Measurements from ENCODE around the gene YPEL1.
"Not testable (repeated sequence)": the region's sequence is repeated elsewhere in the genome, so short reads cannot be mapped to it uniquely, and the experiment has no call there.

Gene YPEL1

DNA sequence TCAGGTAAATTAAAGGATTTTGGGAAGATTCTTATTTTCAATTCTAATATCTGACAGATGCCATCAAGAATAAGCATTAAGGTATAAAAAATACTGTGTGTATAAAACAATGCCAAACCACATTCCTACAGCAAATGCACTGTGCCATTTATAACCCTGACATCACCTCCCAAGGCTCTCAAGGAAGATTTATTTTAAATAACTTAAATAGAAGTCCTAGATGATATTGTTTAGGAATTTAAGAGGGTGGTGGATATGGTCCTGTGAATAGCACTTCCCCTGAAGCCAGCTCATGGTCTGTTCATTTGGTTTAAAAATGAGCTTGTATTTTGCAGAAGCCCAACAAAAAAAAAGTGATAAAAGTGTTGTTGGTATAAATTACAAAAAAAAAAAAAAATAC is 37.7 kb downstream of the YPEL1 start:
- DNase-seq: no peak

DNA sequence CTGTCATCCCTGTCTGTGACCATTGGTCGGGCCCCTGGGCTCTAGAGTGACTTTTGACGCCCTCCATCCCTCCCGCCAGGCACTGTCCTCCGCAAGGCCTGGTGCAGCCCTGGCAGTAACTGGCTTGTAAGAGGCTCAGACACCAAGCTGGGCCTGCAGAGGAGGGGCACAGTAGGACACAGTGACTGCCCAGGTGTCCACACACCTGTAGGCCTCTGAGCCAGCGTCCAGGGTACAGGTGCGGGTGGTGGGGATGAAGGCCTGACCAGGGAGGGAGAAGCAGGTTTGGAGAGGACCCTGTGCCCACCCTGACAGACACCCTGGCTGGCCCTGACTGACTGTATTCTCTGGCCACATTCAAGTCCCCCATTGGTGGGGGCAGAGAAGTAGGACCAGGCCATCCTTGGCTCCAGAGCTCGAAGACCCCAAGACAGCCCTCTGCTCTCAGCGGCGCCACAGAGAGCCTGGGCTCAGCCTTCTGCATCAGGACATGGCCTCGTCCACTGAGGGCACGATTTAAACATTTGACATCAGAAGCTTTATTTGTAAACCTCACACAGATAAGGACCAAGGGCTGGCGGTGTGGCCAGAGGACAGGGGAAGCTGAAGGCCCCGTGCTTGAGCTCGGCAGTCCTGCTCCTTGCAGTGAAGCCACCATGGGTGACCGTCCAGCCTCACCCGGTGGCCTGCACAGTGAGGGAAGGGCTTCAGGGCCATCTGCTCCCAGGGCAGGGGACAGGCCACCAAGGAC is 38.4 kb downstream of the YPEL1 start:
- DNase-seq: no peak

DNA sequence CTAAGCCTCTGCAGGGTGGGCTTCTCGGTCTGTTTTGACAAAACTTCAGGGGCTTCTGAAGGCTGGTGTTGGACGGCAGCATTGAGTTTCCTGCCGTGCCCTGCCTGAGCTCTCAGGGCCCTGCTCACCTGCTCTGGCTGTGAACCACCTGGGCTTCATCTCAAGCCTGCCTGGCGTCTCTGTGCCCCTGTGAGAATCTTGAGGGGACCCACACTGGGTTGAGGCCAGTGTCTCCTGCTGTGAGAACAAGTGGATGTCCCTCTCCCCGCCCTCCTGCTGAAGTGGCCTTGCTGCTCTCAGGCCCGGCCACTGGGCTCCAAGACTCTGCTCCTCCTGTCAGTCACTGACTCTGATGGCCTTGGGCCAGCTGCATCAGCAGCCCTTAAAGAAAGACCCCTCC is 39.5 kb downstream of the YPEL1 start:
- no peak for DNase-seq

DNA sequence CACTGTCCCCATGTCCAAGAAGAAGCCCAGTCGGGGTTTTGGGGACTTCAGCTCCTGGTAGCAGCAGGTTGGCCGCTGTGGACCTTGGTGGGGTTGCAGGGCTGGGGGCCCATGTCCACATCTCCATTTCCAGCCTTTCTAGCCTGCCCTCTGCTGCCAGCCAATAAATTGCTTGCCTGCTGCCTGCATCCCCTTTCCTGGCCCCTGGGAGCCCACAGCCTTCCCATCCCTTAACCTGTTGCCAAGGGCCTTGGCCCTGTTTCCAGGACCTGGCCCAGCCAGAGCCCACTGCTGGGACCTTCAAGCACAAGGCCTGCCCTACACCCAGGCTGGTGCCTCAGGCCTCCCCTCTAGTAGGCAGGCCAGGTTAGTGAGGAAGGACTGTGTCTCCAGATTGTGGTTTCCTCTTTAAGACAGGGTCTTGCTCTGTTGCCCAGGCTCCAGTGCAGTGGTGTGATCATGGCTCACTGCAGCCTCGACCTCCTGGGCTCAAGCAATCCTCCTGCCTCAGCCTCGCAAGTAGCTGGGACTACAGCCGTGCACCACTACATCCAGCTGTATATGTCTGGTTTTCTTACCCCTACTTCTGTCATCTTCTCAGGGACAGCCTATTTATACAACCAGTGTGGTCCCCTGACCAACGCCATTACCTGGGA is 40.0 kb downstream of the YPEL1 start:
- DNase-seq: no peak

DNA sequence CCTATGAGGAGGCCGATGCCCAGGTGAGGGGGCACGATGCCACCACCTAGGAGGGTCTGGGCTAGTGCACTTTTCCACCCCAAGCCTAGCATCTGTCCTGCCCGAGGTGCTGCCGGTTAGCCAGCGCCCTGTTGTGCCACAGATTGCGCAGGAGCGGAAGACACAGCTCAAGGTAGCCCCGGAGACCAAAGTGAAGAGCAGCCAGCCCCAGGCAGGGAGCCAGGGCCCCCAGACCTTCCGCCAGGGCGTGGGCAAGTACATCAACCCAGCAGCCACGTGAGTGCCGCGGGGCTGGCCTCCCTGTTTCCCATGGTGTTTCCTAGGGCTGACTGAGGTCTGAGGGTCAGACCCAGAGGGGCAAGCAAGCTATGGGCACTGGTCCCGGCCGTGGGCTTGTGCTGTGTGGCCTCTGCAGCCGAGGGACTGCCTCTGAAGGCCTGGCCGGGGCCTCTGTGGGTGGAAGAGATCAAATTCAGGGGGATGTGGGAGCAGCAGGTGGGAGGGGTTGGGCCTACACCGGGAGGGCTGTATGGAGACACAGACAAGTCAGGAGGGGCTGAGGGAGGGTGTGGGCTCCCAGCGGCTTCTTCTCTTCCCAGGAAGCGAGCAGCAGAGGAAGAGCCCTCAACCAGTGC is 40.7 kb downstream of the YPEL1 start:
- DNase-seq: no peak

DNA sequence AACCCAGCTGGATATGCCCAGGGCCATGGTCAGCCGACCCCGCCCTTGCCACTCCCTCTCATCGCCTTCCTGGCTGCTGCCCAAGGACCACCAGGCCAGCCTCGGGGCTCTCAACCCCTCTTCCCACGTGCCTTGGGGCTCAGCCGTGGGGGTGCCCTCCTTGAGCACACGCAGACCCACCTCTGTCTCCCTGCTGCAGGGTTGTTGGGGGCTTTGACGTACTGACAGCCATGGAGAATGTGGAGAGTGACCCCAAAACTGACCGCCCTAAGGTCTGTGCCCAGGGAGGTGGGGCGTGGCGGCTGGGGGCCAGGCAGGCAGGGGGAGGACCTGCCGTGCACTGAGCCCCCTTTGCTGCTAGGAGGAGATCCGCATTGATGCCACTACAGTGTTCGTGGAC is 41.2 kb downstream of the YPEL1 start:
- no peak for DNase-seq

DNA sequence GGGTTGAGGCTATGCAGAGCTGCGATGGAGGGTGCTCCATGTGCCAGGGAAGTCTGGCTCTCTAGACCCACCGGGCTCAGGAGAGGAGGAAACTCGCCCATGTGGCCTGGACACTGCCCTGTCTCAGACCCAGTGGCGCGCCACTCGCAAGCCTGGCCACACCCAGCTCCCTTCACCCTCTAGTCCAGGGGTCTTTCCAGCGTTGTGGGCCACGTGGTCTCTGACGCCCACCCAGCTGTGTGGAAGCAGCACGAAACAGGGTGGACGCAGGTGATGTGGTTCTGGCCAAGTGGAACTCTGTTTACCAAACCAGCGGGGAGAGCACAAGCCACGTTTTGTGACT is 41.6 kb downstream of the YPEL1 start:
- DNase-seq: no peak

DNA sequence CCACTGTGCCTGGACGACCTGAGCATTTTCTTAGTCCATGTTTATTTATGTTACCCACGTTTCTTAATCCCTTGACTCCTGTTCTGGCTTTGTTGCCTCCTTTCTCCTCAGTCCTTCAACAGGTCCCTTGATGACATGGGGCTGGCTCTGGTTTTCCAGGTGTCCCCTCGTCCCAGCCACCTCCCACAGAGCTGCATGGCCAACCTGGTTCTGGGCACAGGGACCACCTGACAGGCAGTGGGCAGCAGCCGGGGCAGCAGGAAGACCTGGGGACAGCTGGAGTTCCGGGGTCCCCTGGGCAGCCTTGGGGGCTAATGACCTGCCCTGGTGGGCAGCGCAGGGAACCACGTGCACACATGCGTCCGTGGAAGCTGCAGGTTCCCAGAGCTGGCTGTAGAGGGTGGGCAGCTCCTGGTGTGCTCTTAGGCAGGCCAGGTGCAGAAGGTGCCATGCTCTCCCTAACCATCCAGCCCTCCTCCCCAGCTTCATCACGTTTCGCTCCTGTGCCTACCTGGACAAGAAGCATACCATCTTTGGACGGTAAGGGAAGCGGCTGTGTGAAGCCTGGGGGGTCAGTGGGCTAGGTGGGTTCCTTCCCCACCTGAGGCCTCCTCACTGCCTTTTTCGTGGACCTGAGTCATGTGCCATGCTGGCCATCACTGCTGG is 42.1 kb downstream of the YPEL1 start:
- DNase-seq: no peak

DNA sequence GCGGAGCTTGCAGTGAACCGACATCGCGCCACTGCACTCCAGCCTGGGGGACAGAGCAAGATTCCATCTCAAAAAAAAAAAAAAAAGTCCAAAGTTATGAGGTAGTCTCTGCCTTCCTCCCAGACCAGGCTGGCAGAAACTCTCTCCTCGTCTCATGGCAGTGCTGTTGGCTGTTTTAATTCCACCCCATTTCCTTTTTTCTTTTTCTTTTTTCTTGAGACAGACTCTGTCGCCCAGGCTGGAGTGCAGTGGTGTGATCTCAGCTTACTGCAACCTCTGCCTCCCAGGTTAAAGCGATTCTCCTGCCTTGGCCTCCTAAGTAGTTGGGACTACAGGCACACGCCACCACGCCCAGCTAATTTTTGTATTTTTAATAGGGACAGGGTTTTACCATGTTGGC is 42.7 kb downstream of the YPEL1 start:
- DNase-seq: not testable (repeated sequence)

DNA sequence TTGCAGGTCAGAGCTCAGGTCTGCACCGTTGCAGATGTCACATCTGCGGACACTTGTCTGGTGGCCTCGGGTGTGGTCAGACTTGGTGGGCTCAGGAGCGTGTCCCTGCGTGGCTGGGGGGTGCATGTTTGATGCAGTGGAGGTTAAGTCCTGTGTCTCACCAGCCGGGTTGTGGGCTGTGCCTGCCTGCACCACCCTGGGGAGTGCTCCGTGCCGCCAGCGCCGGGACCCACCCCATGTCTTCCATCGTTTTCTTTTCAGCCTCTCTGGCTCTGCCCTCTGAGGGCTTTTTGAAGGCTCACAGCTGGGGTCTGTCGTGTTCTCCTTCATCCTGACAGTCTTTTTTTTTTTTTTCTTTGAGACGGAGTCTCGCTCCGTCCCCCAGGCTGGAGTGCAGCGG is 43.8 kb downstream of the YPEL1 start:
- DNase-seq: no peak

DNA sequence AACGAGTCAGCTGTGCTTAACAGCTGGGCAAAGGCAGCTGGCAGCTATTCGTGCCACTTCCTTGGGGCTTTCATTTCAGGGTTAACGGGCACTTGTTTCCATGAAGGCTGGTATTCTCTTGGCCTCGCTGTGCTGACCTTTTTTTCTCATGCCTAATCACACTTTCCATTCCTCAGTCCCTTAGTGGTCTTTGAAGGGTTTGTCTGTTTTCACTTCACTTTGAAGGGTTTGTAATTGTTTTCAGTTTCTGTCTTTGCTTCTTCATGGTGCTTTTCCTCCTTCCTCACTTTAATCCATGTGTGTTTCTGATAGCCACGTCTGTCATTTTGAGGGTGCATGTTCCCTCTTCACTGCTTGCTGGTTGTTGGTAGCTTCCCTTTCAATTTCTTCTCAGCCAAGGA is 45.2 kb downstream of the YPEL1 start:
- no peak for DNase-seq

DNA sequence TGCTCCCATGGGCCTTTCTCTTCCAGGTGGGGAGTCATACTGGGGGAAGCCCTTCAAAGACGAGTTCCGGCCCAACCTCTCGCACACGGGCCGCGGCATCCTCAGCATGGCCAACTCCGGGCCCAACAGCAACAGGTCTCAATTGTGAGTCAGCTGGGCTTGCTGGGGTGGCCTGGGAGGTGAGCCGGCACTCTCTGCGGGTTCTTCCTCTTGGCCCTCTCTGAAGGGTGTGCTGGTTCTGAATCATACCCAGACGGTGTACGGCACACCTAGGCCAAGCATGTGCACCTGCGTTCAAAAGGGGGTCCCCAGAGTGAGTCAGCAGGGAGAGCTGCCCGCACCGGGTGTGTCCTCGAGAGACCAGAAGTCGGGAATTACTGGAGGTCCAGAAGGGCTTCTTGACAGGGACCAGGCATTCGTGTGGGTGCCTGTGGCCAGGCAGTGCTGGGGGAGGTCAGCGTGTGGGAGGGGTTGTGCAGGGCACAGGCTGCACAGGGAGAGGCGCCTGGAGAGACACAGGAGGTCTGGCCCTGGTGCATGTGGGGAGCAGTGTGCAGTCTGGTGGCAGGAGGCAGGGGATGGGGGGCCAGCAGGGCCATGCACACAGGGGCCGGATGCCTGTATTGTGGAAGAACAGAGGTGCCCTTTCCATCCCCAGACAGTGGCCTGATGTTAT is 46.8 kb downstream of the YPEL1 start:
- DNase-seq: no peak

DNA sequence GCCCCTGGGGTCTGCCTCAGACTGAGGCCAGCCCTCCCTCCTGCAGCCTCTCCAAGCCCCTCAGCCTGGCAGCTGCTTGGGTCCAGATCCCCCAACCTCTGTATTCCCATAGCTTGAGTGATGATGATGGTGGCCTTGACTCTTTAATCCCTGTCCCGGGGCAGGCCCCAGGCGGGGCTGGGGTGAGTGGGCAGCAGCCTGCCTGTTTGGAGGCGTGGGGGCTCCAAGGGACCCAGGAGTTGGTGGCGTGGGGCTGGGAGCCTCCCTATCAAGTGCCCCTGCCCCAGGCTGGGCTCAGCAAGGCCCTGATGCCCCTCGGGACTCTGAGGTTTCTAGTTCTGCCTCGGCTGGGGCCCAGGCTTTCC is 47.3 kb downstream of the YPEL1 start:
- DNase-seq: no peak

DNA sequence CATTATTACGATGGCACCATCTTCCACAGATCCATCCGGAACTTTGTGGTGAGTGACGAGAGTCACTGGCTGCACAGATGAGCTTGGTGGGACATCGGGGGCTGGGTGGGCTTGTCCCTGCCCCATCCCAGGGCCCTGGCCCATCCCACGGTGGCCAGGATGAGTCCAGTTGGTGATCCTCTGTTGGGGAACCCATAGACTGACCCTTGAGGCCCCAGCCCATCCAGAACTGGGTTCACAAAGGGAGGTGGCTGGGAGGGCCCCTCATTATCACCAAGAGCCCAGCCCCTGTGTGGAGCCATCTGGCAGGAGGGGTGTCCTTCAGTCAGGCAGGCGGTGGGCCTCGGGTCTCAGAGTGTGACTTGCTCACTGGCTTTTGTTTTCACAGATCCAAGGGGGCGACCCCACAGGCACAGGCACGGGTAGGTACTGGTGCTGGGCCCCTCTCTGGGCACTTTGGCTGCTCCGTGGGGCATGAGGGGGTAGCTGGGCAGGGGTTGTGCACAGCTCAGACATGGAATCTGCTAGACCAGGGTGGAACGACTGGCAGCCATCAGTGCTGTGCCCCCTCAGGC is 47.8 kb downstream of the YPEL1 start:
- DNase-seq: no peak

DNA sequence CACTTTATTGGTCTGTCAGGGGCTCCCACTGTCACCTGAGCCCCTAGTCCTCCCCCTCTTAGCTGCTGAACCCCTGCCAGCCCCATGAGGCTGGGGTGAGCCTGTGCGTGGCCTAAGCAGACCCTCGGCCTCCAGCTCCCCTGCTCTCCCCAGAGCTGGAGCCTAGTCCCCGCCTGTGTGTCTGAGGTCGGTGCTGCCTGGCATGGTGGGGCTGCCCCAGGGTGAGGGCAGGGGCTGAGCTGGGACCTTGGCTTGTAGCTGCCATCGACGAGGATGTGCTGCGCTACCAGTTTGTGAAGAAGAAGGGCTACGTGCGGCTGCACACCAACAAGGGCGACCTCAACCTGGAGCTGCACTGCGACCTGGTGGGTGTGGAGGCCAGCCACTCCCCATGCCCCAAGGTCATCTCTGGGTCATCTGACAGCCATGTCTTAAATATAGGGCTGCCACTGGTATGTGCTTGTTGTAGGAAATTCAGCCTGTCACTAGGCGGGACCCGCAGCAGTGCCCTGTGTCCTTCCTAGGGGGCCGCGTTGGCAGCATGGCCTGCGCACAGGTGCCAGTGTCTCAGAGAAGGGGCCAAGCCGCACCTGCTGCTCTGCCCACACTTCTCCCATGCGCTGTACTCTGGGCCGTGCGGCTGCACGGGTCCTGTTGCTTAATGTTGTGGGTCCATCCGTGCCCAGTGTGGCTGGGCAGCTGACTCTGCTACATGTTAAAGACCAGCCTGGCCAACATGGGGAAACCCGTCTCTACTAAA is 48.8 kb downstream of the YPEL1 start:
- no peak for DNase-seq

DNA sequence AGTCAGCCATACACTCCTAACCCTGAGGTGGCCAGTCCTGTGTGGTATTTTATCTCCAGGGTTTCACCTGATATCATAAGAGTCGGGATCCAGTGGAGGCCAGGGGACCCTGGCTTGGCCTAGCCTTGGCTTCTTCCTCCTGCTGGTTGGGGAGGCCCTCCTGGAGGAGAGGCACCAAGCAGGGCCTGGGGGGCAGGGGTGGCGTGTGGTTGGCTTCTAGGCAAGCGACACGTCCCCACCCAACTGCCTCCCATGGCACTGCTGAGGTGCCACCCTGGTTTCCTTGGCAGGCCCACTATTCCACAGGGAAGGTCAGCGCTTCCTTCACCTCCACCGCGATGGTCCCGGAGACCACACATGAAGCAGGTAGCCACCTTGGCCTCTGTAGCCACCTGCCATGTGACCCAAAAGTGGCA is 49.4 kb downstream of the YPEL1 start:
- no peak for DNase-seq

DNA sequence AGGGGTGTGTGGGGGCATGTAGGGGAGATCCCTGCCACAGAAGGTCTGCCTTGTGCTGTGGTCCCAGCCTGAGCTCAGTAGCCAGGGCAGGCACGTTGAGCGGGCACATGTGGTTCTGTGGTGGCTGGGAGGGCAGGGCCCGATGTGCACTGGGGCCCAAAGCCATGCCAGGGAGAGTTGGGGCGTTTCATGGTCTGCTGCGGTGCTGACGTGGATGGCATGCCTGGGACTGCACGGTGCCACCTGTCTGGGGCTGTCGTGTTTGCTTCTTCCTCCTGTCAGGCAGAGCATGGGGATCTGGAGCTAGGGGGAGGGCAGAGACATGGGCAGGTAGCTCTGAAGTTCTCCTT is 50.5 kb downstream of the YPEL1 start:
- DNase-seq: no peak

DNA sequence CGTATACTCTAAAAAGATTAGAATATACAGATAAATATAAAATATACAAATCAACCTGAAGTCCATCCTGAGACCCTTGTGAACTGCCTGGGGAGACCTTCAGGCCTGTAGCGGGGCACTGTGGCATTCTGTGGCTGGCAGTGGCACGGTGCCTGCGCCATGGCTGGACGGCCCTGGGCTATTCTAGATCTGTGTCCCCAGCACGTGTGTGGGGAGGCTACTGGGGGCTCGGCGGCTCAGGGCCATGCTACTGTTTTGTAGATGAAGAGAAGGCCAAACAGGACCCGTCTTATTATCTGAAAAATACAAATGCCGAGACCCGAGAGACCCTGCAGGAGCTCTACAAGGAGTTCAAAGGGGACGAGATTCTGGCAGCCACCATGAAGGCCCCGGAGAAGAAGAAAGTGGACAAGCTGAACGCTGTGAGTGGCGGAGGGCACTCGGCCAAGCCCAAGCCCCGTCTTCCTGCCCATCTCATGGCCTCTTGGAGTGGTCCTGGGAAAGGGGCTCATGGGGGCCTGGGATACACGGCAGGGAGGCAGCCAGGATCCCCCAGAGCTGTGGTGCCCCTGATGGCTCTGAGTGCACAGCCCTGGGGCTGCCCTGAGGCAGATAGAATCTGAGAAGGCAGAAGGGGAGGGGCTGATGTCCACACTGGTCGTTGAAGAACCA is 51.0 kb downstream of the YPEL1 start:
- DNase-seq: no peak

DNA sequence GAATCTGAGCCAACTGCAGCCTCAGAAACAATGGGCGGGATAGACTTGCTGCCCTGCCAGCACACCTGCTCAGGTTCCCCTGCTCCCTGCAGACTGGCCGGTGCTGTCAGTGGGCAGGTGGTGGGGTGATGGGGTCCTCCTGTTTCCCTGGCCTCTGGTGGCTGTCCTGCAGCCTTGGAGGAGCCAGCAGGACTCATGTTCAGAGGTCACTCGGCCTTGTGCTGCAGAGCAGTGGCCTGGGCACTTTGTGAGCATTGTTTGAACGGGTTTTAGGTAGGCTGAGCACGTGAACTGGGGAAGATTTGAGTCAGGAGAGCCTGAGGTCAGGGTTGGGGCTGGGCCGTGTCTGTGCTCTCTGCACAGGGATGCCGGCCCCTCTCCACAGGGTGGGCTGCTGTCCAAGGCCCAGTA is 52.2 kb downstream of the YPEL1 start:
- DNase-seq: no peak

DNA sequence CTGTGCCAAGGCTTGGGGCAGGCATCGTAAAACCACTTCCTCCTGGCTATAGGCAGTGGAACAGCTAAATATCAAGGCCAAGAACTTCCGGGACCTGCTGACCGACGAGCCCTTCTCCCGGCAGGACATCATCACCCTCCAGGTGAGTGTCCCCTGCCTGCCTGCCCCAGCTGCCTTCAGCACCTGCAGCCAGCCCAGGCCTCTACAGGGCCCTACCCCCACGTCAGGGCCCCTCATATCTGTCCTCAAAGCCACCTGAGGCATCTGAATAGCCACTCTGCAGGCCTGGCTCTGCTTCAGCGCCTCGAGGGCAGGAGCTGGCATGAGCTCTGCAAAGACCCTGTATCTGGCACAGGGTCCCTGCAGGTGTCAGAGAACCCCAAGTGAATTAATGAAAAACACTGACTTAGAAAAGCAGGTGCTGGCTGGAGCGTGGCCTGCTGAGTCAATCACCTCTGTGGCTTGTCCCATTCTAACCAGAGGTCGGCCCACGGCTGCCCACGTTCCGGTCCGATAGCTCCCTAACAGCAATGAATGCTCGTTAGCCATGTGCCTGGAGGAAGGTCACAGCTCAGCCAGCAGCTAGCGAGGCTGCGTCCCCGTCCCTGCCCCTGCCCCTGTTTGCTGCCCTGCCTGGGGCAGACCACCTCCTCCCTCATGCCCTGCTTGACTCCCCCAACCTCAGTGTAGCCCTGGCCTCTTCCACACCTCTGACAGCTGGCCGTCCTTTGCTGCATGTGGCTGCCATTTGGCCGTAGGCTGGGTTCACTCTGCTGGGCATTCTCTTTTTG is 53.0 kb downstream of the YPEL1 start:
- no peak for DNase-seq
